CD4-positive, alpha-beta T cell treated with Interleukin-21 for 1 hour (primary cell): ENCODE data around the gene ZNF329.

Experiments
- DNase-seq: peaks from one replicate; pipeline ENCODE4 v3.0.0-alpha.2; 2020

ZNF329 gene

DNA sequence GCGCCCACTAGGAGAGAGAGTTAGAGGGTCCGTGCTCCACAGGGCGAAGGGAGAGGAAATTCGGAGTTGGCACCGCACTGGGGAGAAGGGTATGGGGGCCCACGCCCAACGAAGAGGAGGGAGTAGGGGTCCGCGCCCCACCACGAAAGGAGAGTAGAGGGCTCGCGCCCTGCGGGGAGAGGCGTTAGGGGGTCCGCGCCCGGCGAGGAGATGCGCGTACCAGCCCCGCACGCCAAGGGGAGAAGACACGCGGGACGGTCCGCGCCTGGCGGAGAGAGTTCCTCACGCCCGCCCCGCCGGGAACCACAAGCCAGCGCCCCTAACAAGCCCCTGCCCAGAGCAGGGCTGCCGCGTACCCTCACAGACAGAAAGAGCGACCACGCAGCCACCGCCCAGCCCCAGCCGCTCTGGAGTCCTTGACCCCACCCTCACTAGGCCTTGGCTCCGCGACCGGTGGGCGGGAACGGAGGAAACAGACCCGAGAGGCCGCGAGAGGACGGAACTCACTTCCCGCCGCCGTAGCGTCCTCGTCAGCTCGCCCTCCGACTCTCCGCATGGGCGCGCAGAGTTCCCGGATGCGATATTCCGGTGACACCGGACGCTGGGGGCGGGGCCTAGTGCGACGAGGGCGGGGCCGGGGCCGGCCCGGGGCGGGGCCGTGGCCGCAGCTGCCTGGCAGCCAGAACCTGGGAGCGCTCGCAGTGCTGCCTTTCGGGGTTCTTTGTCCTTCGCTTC lies 32.6 kb downstream of the ZNF329 start:
- DNase-seq, result no peak

DNA sequence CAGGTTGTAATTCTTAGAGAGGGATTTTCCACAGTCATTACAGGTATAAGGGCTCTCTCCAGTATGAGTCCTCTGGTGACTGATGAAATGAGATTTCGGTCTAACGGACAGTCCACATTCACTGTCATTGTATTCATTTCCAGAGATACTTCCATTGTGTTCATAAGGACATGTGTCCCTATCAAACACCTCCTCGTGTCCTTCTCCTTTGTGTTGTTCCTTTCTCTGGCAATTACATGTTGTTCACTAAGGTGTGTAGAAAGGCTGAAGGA lies 42.1 kb downstream of the ZNF329 start:
- no peak for DNase-seq

DNA sequence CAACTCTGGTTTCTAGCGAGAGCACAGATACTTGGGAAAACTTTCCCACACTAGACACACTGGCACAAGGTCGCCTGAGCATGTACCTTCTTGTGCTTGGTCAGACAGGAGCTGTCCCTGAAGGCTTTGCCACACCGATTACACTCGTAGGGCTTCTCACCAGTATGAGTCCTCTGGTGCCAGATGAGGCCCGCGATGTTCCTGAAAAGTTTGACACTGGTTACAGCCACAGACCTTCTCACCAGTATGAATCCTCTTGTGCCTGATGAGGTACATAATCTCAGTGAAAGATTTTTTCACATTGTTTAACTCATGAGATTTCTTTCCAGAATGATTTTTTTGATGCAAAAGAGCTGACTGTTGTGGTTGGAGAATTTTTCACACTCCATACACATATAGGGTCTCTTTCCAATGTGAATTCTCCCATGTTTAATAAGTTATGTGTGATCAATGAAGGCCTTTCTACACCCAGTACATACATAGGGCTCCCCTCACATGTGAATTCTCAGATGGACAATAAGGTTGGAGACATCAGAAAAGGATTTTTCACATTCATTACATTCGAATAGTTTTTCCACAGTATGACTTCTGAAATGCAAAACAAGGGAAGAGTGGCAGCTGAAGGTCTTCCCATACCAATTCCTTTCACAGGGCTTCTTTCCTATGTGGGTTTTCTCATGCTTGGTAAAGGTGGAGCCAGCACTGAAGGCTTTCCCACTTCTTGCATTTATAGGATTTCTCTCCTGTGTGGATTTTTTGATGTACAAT lies 42.6 kb downstream of the ZNF329 start:
- DNase-seq, result no peak

- no peak for DNase-seq
These were observed 51.9 kb downstream of the ZNF329 start for GRCh38 chr19:58098682-58098998.

GRCh38 chr19:58097781-58098681 lies 52.6 kb downstream of the ZNF329 start, which contains the start of gene ZSCAN18:
Gene ZSCAN18, minus strand, starts transcription at chr19:58098231. Its CDS starts 7,964 bp downstream, at chr19:58090267.
- DNase-seq, result peak; percentile 98

DNA sequence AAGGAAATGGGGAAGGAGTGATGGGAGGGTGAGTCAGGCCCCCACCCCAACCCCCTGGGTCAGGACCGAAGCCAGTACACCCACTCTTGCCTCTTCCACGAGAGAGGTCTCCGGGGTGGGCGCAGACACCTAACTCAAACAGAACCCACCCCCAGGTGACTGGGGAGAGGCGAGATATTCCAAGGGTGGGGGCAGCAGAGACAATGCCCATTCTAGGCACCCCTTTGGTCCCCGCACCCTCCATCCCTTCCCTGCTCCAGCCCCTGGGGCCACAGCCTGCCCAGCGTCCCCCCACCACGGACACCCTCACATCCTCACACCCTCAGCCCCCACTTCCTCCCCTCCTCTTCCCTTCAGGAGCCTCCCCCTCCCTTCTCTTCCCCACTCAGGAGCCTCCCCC lies 53.2 kb downstream of the ZNF329 start:
- no peak for DNase-seq

DNA sequence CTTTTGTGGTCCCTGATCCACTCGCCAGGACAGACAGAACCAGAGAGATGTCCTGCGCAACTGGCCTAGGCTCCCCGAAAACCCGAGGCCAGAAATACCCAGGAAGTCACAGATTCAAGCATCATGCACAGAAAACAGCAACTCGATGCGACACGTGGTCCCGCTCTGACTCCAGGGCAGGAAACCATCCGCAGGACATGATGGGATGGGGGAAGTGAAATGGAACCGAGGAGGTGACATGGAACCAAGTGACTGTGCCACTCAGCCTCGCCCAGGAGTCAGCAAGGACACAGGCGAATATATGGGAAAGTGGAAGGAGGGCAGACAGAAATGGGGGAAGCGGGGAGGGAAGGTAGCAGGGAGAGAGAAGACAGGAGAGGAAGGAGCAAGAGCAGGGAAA lies 53.7 kb downstream of the ZNF329 start:
- no peak for DNase-seq

DNA sequence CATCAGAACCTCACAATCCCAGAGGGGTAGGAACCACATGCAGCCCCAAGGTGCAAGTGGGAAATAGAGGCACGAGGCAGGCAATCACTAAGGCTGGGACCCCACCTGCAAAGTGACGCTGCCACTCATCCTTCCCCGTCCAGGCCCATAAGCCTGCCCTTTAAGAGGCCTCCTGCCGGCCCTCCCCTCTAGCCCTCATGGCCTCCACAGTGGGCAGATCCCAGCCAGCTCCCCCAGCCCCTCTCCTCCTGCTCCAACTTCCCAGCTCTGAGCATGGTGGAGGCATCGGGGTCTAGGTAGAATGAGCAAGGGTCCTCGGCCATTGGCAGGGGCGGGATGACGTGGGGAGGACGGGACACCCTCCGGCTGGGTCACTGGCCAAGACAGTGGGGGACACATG lies 55.3 kb downstream of the ZNF329 start:
- no peak for DNase-seq

GRCh38 chr19:58093071-58093470 lies 57.5 kb downstream of the ZNF329 start:
- DNase-seq, result no peak

DNA sequence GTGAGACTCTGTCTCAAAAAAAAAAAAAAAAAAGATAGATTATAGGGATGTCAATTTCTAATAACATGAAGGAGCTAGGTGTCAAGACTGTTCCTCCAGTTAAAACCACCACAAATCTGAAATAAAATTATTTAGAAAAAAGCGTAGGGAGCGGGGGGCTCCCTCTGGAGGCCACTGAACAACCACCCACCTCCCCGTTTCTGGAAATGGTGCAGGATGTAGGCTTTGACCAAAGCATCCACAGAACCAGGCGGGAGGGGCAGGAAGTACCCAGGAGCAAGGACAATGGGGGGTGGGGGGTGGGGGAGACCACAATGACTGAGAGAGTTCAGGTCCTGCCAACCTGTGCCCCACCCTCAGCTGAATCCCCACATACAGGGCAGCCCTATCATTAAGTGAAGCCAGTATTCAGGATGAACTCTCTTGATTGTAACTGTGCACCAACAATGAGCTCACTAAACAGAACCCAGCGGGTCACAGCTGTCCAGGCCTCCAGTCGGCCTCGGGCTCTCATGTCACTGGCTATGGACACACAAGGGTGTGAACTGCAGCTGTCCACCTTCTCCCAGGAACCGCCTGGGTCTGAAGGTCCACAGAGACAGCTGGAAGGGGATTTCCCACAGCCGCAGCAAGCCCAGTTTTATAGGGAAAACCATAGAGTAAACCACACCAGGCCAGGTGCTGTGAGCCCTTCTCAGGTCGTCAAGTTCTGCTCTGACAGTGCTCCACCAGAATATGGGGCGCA lies 59.2 kb downstream of the ZNF329 start:
- no peak for DNase-seq

- DNase-seq, result no peak
These were observed 60.7 kb downstream of the ZNF329 start for GRCh38 chr19:58089846-58090245.

DNA sequence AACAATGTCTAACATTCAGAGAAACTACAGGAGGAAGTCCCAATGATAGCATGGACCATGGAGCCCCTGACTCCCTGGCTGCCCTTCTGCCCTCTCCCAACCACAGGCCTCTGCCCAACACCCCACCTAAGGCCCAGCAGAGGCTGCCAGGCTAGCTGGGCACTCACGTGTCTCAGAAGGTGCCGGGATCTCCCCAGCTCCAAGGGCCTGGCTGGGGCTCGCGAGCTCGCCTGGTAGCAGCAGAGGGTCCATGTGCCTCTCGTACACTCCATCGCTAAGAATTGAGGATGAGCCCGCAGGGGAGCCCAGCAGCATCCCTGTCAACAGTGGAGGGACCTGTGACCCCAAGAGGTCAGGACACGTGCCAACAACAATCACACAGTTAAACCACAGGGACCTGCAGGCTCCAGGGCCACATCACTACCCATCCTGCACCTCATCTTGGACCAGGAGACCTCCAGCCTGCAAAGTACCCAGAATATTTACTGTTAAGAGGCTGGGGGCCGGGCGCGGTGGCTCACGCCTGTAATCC lies 62.0 kb downstream of the ZNF329 start:
- DNase-seq, result no peak

GRCh38 chr19:58086825-58087710 lies 63.5 kb downstream of the ZNF329 start:
- no peak for DNase-seq

GRCh38 chr19:58085348-58085875 lies 65.2 kb downstream of the ZNF329 start:
- DNase-seq, result no peak

DNA sequence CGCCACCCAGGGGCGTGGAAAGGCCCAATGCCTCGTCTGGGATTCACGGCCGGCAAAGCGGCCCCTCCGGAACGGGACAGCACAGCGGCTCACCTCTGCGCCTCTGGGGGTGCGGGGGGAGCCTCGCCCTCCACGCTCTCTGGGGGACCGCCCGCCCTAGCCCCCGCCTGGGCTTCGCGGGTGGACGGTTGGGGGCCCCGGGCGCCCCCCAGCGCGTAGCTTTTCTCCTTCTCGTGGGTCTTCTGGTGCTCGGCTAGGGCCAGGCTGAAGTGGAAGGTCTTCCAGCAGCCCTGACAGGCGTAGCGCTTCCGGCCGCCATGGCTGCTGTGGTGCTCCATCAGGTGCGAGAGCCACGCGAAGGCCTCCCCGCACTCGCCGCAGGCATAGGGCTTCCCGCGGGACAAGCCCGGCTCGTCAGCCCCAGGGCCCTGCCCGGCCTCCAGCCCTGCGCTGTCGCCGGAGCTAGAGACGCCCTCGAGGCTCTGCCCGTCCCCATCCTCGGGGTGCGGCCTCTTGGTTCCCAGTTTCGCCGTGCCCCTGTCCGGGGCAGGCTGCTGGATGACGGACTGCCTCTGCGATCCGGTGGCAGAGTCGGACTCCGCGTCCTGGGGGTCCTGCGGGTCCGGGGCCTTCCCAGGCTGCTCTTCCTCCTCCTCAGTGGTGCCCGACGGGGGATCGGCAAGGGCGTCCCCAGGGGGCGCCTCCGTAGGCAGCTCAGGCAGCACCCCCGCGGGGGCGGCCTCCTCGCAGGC lies 65.8 kb downstream of the ZNF329 start:
- DNase-seq, result no peak

DNA sequence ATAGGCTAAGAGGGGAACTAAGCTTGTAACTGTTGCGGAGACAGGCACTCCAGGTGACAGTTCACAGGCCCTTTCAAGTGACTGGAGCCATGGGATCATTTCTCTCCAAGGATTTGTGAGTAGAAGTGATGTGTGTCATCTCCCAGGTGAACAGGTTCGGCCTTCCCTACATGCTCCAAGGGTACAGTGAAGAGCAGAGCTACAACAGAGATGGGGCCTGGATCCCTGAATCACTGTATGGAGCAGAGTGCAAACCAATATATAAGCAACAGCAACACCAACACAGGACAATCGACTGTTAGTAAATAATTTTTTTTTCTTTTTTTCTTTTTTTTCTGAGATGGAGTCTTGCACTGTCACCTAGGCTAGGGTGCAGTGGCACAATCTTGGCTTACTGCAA lies 67.6 kb downstream of the ZNF329 start:
- DNase-seq, result no peak

DNA sequence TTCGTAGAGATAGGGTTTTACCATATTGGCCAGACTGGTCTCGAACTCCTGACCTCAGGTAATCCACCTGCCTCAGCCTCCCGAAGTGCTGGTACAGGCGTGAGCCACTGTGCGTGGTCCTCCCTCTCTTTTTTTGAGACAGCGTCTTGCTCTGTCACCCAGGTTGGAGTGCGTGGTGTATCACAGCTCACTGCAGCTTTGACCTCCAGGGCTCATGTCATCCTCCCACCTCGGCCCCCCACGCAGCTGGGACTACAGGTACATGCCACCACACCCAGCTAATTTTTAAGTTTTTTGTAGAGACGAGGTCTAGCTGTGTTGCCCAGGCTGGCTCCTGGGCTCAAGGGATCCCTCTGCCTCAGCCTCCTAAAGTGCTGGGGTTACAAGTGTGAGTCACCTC lies 70.8 kb downstream of the ZNF329 start:
- DNase-seq, result no peak
